GM19043 (cell line): ENCODE results near the gene LGALS1.
"Not testable (repeated sequence)": the region's sequence is repeated elsewhere in the genome, so short reads cannot be mapped to it uniquely, and the experiment has no call there.

Experiments
- ATAC-seq: cut with Tn5 transposase; IDR thresholded peaks from one replicate; pipeline ENCODE4 v1.9.1; 2021; ENCODE audit warnings: low read depth; ENCODE audit not compliant: unreplicated experiment

Gene LGALS1

GRCh38 chr22:37714634-37715033 is 39.2 kb downstream of the LGALS1 start:
- ATAC-seq, result no peak

GRCh38 chr22:37715760-37716159 is 40.3 kb downstream of the LGALS1 start:
- no peak for ATAC-seq

- no peak for ATAC-seq
These were observed 41.3 kb downstream of the LGALS1 start for GRCh38 chr22:37716708-37717107.

- ATAC-seq, result not testable (repeated sequence)
These were observed 41.8 kb downstream of the LGALS1 start for GRCh38 chr22:37717235-37717634.

- ATAC-seq, result not testable (repeated sequence)
These were observed 42.4 kb downstream of the LGALS1 start for GRCh38 chr22:37717746-37718305.

GRCh38 chr22:37725551-37726240 is 50.3 kb downstream of the LGALS1 start:
- no peak for ATAC-seq

- no peak for ATAC-seq
These were observed 50.9 kb downstream of the LGALS1 start for GRCh38 chr22:37726241-37726887.

- ATAC-seq, result no peak
These were observed 53.2 kb downstream of the LGALS1 start for GRCh38 chr22:37728620-37729019.
